Measurements from ENCODE around the gene DNMT3B.

DNMT3B gene

DNA sequence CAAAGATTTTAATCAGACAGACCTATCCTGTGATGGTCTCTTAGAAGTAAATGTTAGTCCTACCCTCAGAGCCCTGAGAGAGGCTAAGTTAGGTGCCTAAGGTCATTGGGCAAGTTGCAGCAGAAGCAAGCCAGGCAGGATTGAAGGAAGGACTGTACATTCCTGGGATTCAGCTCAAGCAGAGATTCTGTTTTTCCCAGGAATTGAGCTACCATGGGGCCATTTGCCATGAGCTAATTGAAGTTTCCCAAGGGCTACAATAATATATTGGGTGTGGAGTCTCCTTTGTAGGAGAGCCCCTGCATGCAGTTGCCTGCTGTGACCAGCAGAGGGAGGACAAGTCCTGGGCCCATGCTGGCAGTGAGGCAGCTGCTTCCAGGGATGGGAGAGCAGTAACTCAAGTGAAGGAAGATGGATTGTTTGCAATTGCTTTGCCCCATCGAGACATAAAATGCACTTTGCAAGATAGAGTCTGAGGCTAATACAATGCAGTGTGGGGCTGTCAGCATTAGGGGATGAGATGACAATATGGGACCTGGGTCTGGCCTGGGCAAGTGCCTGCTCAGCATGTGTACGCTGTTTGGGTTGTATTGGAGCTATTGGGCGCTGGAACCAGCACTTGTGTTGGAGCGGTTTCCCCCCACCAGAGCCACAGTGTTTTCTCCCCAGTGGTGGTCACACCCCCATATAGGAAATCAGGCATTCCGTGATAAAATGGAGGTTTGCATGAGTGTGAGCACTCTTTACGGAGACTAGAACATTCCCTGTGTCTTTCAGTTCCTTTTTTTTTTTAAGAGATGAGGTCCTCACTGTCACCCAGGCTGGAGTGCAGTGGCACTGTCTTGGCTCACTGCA is 27.9 kb downstream of the DNMT3B start:
- Histone ChIP-seq H3K36me3 (ENCODE audit: low read length) (no peaks in the 10 kb centered on the region), H3K27me3 (ENCODE audit: low read length) (no peaks in the 10 kb centered on the region), H3K27ac (ENCODE audit: low read depth, low read length) (no peak overlapping the region), H3K79me2 (ENCODE audit: insufficient read depth, low read length) (no peaks in the 10 kb centered on the region), H3K4me3 (ENCODE audit: insufficient read depth, low read length, poor library complexity, severe bottlenecking) (no peak overlapping the region), H2AFZ (ENCODE audit: low read depth, low read length, severe bottlenecking) (no peak overlapping the region), H3K9me2 (replicated peaks; ENCODE audit: insufficient read depth, low read length) (no peaks in the 10 kb centered on the region), H3K4me2 (ENCODE audit: low read depth, low read length, poor library complexity, severe bottlenecking) (no peak overlapping the region), H3K9ac (ENCODE audit: low read length) (no peak overlapping the region), H3F3A (ENCODE audit: insufficient read depth) (no peaks in the 10 kb centered on the region), H3K9me3 (ENCODE audit: insufficient read depth, low read length) (no peaks in the 10 kb centered on the region), H4K20me1 (ENCODE audit: low read depth, low read length) (no peaks in the 10 kb centered on the region)
- TF ChIP-seq EZH2phosphoT487 (conservative IDR thresholded peaks at IDR 0.05; ENCODE audit: low read length) (no peak), CTCF (IDR thresholded peaks at IDR 0.05; ENCODE audit: insufficient read depth, low read length, poor library complexity, severe bottlenecking) (peak; percentile 91)

DNA sequence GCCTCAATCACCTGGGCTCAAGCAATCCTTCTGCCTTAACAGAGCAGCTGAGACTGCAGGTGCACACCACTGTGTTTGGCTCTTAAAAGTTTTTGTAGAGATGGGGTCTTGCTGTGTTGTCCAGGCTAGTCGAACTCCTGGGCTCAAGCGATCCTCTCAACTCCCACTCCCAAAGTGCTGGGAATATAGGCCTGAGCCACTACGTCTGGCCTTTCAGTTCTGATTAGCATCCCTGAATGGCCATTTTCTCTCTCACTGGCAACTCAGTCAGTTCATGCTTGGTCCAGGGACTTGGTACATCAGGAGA is 28.5 kb downstream of the DNMT3B start:
- Histone ChIP-seq H3F3A (ENCODE audit: insufficient read depth) (no peaks in the 10 kb centered on the region), H3K4me2 (ENCODE audit: low read depth, low read length, poor library complexity, severe bottlenecking) (no peak overlapping the region), H3K36me3 (ENCODE audit: low read length) (no peaks in the 10 kb centered on the region)

DNA sequence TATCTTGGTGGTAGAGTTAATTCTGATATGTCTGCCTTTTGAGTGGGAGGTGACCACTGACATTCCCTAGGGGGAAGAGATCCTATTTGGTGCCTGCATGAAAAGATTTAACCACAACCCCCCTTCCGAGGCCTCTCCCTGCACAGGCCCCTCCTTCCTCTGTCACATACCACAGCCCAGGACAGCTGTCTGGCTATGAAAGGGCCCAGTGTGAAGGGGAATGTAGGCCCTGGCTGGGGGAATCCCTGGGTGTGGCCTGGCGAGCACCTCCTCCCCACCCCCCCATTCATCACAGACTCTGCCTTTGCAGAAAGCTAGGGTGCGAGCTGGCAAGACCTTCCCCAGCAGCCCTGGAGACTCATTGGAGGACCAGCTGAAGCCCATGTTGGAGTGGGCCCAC is 30.1 kb downstream of the DNMT3B start:
- no peak overlapping the region for H3K27ac ChIP-seq (ENCODE audit: low read depth, low read length)
- no peaks in the 10 kb centered on the region for H3K27me3 ChIP-seq (ENCODE audit: low read length)
- TF ChIP-seq CTCF (IDR thresholded peaks at IDR 0.05; ENCODE audit: insufficient read depth, low read length, poor library complexity, severe bottlenecking) (no peak), EZH2phosphoT487 (conservative IDR thresholded peaks at IDR 0.05; ENCODE audit: low read length) (no peak)
- no peaks in the 10 kb centered on the region for H3K9me3 ChIP-seq (ENCODE audit: insufficient read depth, low read length)
- H3K36me3 ChIP-seq (ENCODE audit: low read length) = no peaks in the 10 kb centered on the region
- no peak overlapping the region for H3K4me3 ChIP-seq (ENCODE audit: insufficient read depth, low read length, poor library complexity, severe bottlenecking)
- H3K9me2 ChIP-seq (replicated peaks; ENCODE audit: insufficient read depth, low read length) = no peaks in the 10 kb centered on the region
- no peak overlapping the region for H3K9ac ChIP-seq (ENCODE audit: low read length)
- no peaks in the 10 kb centered on the region for H3K79me2 ChIP-seq (ENCODE audit: insufficient read depth, low read length)
- H3F3A ChIP-seq (ENCODE audit: insufficient read depth) = no peaks in the 10 kb centered on the region
- H4K20me1 ChIP-seq (ENCODE audit: low read depth, low read length) = no peaks in the 10 kb centered on the region
- no peak overlapping the region for H2AFZ ChIP-seq (ENCODE audit: low read depth, low read length, severe bottlenecking)
- H3K4me2 ChIP-seq (ENCODE audit: low read depth, low read length, poor library complexity, severe bottlenecking) = no peak overlapping the region

More for the DNA sequence above, 28.5 kb downstream of the DNMT3B start:
- H3K27me3 ChIP-seq (ENCODE audit: low read length) = no peaks in the 10 kb centered on the region
- TF ChIP-seq CTCF (IDR thresholded peaks at IDR 0.05; ENCODE audit: insufficient read depth, low read length, poor library complexity, severe bottlenecking) (no peak), EZH2phosphoT487 (conservative IDR thresholded peaks at IDR 0.05; ENCODE audit: low read length) (no peak)
- no peaks in the 10 kb centered on the region for H4K20me1 ChIP-seq (ENCODE audit: low read depth, low read length)
- H3K27ac ChIP-seq (ENCODE audit: low read depth, low read length) = no peak overlapping the region
- no peaks in the 10 kb centered on the region for H3K79me2 ChIP-seq (ENCODE audit: insufficient read depth, low read length)
- no peak overlapping the region for H2AFZ ChIP-seq (ENCODE audit: low read depth, low read length, severe bottlenecking)
- no peak overlapping the region for H3K9ac ChIP-seq (ENCODE audit: low read length)
- no peak overlapping the region for H3K4me3 ChIP-seq (ENCODE audit: insufficient read depth, low read length, poor library complexity, severe bottlenecking)
- no peaks in the 10 kb centered on the region for H3K9me3 ChIP-seq (ENCODE audit: insufficient read depth, low read length)
- H3K9me2 ChIP-seq (replicated peaks; ENCODE audit: insufficient read depth, low read length) = no peaks in the 10 kb centered on the region
